PC-3 (cell line): Measurements from ENCODE around the gene SP140. TPM values are rescaled to one million over a fixed set of nuclear protein-coding genes. Genes with fewer than 3 reads are reported as not detected.

Experiments used
- ATAC-seq: fragments of 200-7000 bp; cut with Tn5 transposase; 2 replicates; pipeline ENCODE4 v1.9.1; 2020; ENCODE audit warnings: mild to moderate bottlenecking, moderate library complexity
- BruUV-seq: library from RNA; stranded (reverse); fragments of 400-500 nt; replicated peaks from 2 replicates; lab custom pipeline; 2021; lab: Mats Ljungman, UMichigan
- CTCF ChIA-PET: fragments of 300-600 bp; sonication (Branson Sonifier 250); formaldehyde crosslinking; loops from one replicate; lab custom pipeline; 2022; ENCODE audit warnings: antibody characterized with exemption; lab: Charles Lee
- POLR2A ChIA-PET: fragments of 300-600 bp; sonication (Branson Sonifier 250); formaldehyde crosslinking; loops from one replicate; lab custom pipeline; 2022; ENCODE audit warnings: antibody characterized with exemption; ENCODE audit not compliant: unreplicated experiment; lab: Charles Lee
- DNase-seq: peaks from one replicate; pipeline ENCODE4 v3.0.0-alpha.2; 2015
- H2AFZ ChIP-seq: fragments of 300-600 bp; sonication (generic); 2 replicates; pipeline ENCODE4 v1.6.0; 2016; ENCODE audit warnings: antibody characterized with exemption, low read length
- H3F3A ChIP-seq: fragments of 300-600 bp; sonication (generic); one replicate; pipeline ENCODE4 v1.6.0; 2017; ENCODE audit warnings: antibody characterized with exemption, low read length, control low read depth, mild to moderate bottlenecking; ENCODE audit not compliant: unreplicated experiment
- H3K27ac ChIP-seq: fragments of 300-600 bp; sonication (generic); 2 replicates; pipeline ENCODE4 v1.5.1; 2016; ENCODE audit warnings: mild to moderate bottlenecking, low read length
- H3K27me3 ChIP-seq: fragments of 300-600 bp; sonication (generic); 2 replicates; pipeline ENCODE4 v1.6.1; 2016; ENCODE audit warnings: low read length, mixed read lengths
- H3K36me3 ChIP-seq: fragments of 300-600 bp; sonication (generic); 2 replicates; pipeline ENCODE4 v1.6.1; 2016; ENCODE audit warnings: low read depth, mixed run types, low read length, mixed read lengths
- H3K4me1 ChIP-seq: fragments of 300-600 bp; sonication (generic); 2 replicates; pipeline ENCODE4 v1.5.1; 2016; ENCODE audit warnings: low read length; ENCODE audit not compliant: insufficient read depth
- H3K4me2 ChIP-seq: fragments of 300-600 bp; sonication (generic); 2 replicates; pipeline ENCODE4 v1.6.0; 2016; ENCODE audit warnings: low read length
- H3K4me3 ChIP-seq: fragments of 300-600 bp; sonication (generic); 2 replicates; pipeline ENCODE4 v1.5.1; 2016; ENCODE audit warnings: mild to moderate bottlenecking, low read length, mixed read lengths
- H3K79me2 ChIP-seq: fragments of 300-600 bp; sonication (generic); 2 replicates; pipeline ENCODE4 v1.6.1; 2017; ENCODE audit warnings: low read length, mixed read lengths
- H3K9ac ChIP-seq: fragments of 300-600 bp; sonication (generic); 2 replicates; pipeline ENCODE4 v1.6.0; 2016; ENCODE audit warnings: mild to moderate bottlenecking, low read length
- H3K9me2 ChIP-seq: fragments of 300-600 bp; sonication (generic); replicated peaks from 2 replicates; pipeline ENCODE4 v1.6.1; 2016; ENCODE audit warnings: mixed run types, low read length, mixed read lengths
- H3K9me3 ChIP-seq: fragments of 300-600 bp; sonication (generic); 2 replicates; pipeline ENCODE4 v1.6.1; 2016; ENCODE audit warnings: low read length, mixed read lengths
- H4K20me1 ChIP-seq: fragments of 300-600 bp; sonication (generic); 2 replicates; pipeline ENCODE4 v1.6.1; 2016; ENCODE audit warnings: low read length, mixed read lengths
- CTCF ChIP-seq: fragments of 300-600 bp; sonication (generic); conservative IDR thresholded peaks from 2 replicates; pipeline ENCODE4 v1.5.1; 2017; ENCODE audit warnings: antibody characterized with exemption, low read depth, mild to moderate bottlenecking, low read length
- EZH2 ChIP-seq: fragments of 300-600 bp; sonication (generic); IDR thresholded peaks from one replicate; pipeline ENCODE4 v1.6.1; 2017; ENCODE audit warnings: antibody characterized with exemption, mild to moderate bottlenecking, low read length; ENCODE audit not compliant: unreplicated experiment
- EZH2phosphoT487 ChIP-seq: fragments of 300-600 bp; sonication (generic); IDR thresholded peaks from 2 replicates; pipeline ENCODE4 v1.6.1; 2018; ENCODE audit warnings: mild to moderate bottlenecking, antibody characterized with exemption, low read length, borderline replicate concordance
- intact Hi-C: fragments of 100-400 bp; cut with micrococcal nuclease; formaldehyde crosslinking; loops from 2 replicates; pipeline ENCODE4 v1.9.0; 2023
- total RNA-seq: library from RNA; depleted of rRNA; stranded (reverse); fragments of >200 nt; gene quantifications from 2 replicates; pipeline ENCODE4 v1.2.3, GENCODE V29; 2014

Gene SP140
- total RNA-seq, 1 experiment from 2014 or later: not detected

GRCh38 chr2:230205721-230206120 lies 19.8 kb upstream of the SP140 start:
- intact Hi-C loops: no loop called here
- no peak overlapping the region for H3K4me2 ChIP-seq
- ChIA-PET CTCF (no interaction called here), POLR2A (interaction anchor here (0.6 kb wide), 1 partner anchor 61 kb away, joined by 5 read pairs; no protein-coding TSS in a partner anchor)
- ATAC-seq (no peak), DNase-seq (no peak)
- no peaks in the 10 kb centered on the region for H3K4me1 ChIP-seq
- no peaks in the 10 kb centered on the region for H3K9me3 ChIP-seq
- no peak overlapping the region for H2AFZ ChIP-seq
- no peaks in the 10 kb centered on the region for H3K79me2 ChIP-seq
- no peak overlapping the region for H3K9ac ChIP-seq
- no peaks in the 10 kb centered on the region for H3K9me2 ChIP-seq
- no peak overlapping the region for H3K4me3 ChIP-seq
- BruUV-seq: no TSS peak
- H3K36me3 ChIP-seq: no peaks in the 10 kb centered on the region
- TF ChIP-seq EZH2: no peak
- TF ChIP-seq EZH2phosphoT487: no peak
- no peak for TF ChIP-seq CTCF
- no peaks in the 10 kb centered on the region for H3F3A ChIP-seq
- no peaks in the 10 kb centered on the region for H3K27me3 ChIP-seq
- H3K27ac ChIP-seq: no peak overlapping the region
- H4K20me1 ChIP-seq: no peaks in the 10 kb centered on the region

- Histone ChIP-seq H3K27me3 (no peaks in the 10 kb centered on the region), H4K20me1 (no peaks in the 10 kb centered on the region), H3K4me3 (no peak overlapping the region), H3K4me1 (no peaks in the 10 kb centered on the region), H3K4me2 (no peak overlapping the region), H3F3A (no peaks in the 10 kb centered on the region), H3K9me2 (no peaks in the 10 kb centered on the region), H3K79me2 (no peaks in the 10 kb centered on the region), H3K9ac (no peak overlapping the region), H3K9me3 (no peaks in the 10 kb centered on the region), H2AFZ (no peak overlapping the region), H3K36me3 (no peaks in the 10 kb centered on the region), H3K27ac (no peak overlapping the region)
- ChIA-PET CTCF (no interaction called here), POLR2A (no interaction called here)
- ATAC-seq (no peak), DNase-seq (no peak)
- no TSS peak for BruUV-seq
- intact Hi-C loops: no loop called here
- TF ChIP-seq EZH2phosphoT487: no peak
- no peak for TF ChIP-seq CTCF
- no peak for TF ChIP-seq EZH2
These were observed 17.0 kb upstream of the SP140 start for GRCh38 chr2:230208576-230208975.

- intact Hi-C loops: loop anchor here (10.0 kb wide), 1 partner anchor 205 kb away; the partner anchor contains the start of gene SP100
- H3K9me2 ChIP-seq: no peaks in the 10 kb centered on the region
- no peaks in the 10 kb centered on the region for H3F3A ChIP-seq
- H4K20me1 ChIP-seq: no peaks in the 10 kb centered on the region
- H3K9ac ChIP-seq: no peak overlapping the region
- H3K79me2 ChIP-seq: no peaks in the 10 kb centered on the region
- CTCF ChIA-PET: no interaction called here
- no peaks in the 10 kb centered on the region for H3K27me3 ChIP-seq
- POLR2A ChIA-PET: no interaction called here
- DNase-seq: no peak
- no peaks in the 10 kb centered on the region for H3K4me1 ChIP-seq
- no peak overlapping the region for H2AFZ ChIP-seq
- H3K4me2 ChIP-seq: no peak overlapping the region
- BruUV-seq: no TSS peak
- ATAC-seq: no peak
- H3K27ac ChIP-seq: no peak overlapping the region
- no peaks in the 10 kb centered on the region for H3K9me3 ChIP-seq
- H3K4me3 ChIP-seq: no peak overlapping the region
- H3K36me3 ChIP-seq: no peaks in the 10 kb centered on the region
- TF ChIP-seq EZH2phosphoT487 (no peak), EZH2 (no peak), CTCF (no peak)
These were observed 16.0 kb upstream of the SP140 start for GRCh38 chr2:230209422-230210051.
